Stimulated activated naive CD8-positive, alpha-beta T cell treated with anti-CD3 and anti-CD28 coated beads, Interleukin-15, amount 100 ng/mL, for 72 hours (primary cell): ENCODE measurements around the gene PIGA.

Experiments used
- ATAC-seq: fragments of 150-1000 bp; cut with Tn5 transposase; 2 replicates; pipeline ENCODE4 v1.10.0; 2021; ENCODE audit warnings: mild to moderate bottlenecking, moderate library complexity
- DNase-seq, 2 donors: peaks; one replicate each; pipeline ENCODE4 v3.0.0; 2021 to 2022
- H3K27ac Mint-ChIP-seq, 2 donors: one replicate each; pipeline ENCODE4 v1.8.0; 2022; ENCODE audit warnings: mild to moderate bottlenecking in 2 of 2, mixed read lengths in 2 of 2, moderate library complexity in 2 of 2
- H3K27me3 Mint-ChIP-seq: one replicate; pipeline ENCODE4 v1.8.0; 2022; ENCODE audit warnings: mixed read lengths
- H3K4me1 Mint-ChIP-seq: one replicate; pipeline ENCODE4 v1.8.0; 2022; ENCODE audit warnings: mild to moderate bottlenecking, mixed read lengths
- H3K4me3 Mint-ChIP-seq, 2 donors: one replicate each; pipeline ENCODE4 v1.8.0; 2022; ENCODE audit warnings: mild to moderate bottlenecking in 2 of 2, mixed read lengths in 2 of 2, moderate library complexity in 1 of 2
- H3K9me3 Mint-ChIP-seq, 2 donors: one replicate each; pipeline ENCODE4 v1.8.0; 2022; ENCODE audit warnings: mixed read lengths in 2 of 2

The PIGA gene, protein sequence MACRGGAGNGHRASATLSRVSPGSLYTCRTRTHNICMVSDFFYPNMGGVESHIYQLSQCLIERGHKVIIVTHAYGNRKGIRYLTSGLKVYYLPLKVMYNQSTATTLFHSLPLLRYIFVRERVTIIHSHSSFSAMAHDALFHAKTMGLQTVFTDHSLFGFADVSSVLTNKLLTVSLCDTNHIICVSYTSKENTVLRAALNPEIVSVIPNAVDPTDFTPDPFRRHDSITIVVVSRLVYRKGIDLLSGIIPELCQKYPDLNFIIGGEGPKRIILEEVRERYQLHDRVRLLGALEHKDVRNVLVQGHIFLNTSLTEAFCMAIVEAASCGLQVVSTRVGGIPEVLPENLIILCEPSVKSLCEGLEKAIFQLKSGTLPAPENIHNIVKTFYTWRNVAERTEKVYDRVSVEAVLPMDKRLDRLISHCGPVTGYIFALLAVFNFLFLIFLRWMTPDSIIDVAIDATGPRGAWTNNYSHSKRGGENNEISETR

DNA sequence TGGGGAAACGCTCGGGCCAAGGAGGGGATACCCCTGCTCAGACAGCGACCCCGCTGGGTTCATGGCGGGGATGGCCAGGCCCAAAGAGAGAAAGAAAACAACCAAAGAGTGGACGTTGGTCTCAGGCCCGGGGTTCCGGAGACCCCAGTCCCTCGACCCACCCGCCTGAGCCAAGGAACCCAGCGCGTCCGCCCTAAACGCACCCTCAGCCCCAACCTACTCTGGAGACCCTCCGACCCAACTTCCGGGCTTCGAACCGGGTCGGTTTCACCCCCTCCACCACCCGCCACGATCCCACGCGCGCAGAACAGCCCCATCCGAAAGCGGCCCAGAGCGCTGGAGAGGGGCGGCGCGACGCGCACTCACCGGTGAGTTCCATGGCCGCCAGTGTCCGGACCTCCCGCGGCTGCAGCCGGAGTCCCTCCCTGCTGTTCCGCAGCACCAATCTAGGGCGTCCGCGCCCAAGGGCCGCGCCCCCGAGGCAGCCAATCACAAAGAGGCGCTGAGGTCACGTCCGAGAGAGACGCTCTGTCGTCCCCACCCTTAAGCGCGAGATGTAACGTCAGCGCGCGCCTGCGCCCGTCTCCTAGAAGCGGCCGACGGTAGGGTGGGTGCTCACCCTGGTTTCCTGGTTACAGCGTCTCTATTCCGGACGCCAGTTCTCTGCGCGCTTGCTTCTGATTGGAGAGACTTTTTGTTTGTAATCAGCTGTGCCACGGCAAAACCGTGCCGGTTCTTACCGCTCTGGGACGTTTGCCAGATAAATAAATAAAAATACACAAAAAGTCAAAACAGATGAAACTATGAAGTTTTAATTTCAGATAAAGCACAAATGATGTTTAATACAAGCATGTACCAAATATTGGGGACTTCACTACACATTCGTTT, at the start of gene PIGA:
PIGA (minus strand) TSS at position 389 of the 888 bp plus-strand sequence. CDS start 3,593 bp downstream, outside the sequence.
- Mint-ChIP-seq H3K4me3 (peak within 1 kb of the TSS; percentile 88 to 93), H3K4me1 (peaks cover 6% of the 10 kb centered on the region), H3K27ac (peak within 1 kb of the TSS; percentile 94 to 97), H3K27me3 (peaks cover 7% of the 10 kb centered on the region), H3K9me3 (no peaks in the 10 kb centered on the region)
- ATAC-seq (peak; percentile 98), DNase-seq (peak; percentile 85 to 94)

DNA sequence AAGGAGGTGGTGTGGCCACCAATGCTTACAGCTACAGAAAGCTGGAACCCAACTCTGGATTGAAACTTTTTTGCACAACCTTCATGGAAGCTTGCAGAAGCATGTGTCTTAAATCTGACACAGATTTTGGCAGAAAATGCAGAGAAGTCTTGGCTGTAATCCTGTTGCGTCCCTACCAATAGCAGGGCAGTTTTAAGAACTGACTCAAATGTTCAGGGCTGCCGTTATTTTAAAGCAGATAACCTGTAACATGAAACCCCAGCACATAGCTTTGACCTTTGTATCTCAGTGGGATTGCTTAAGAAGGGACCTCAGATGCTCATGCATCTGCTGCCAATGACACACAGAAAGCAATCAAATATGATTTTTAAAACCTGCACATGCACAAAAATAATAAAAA, 49.0 kb upstream of the PIGA start, which contains the start of gene VEGFD:
VEGFD (minus strand) TSS at position 110 of the 400 bp plus-strand sequence. CDS start 467 bp downstream, outside the sequence.
- Mint-ChIP-seq H3K4me3 (no peak within 1 kb of the TSS), H3K4me1 (no peaks in the 10 kb centered on the region), H3K27ac (no peak within 1 kb of the TSS), H3K9me3 (no peaks in the 10 kb centered on the region), H3K27me3 (peaks cover 16% of the 10 kb centered on the region)
- DNase-seq: no peak
- no peak for ATAC-seq

- no peaks in the 10 kb centered on the region for H3K4me1 Mint-ChIP-seq
- H3K27me3 Mint-ChIP-seq: peaks cover 16% of the 10 kb centered on the region
- H3K9me3 Mint-ChIP-seq: no peaks in the 10 kb centered on the region
- no peak overlapping the region for H3K27ac Mint-ChIP-seq
- H3K4me3 Mint-ChIP-seq: no peak overlapping the region
- DNase-seq: no peak
- no peak for ATAC-seq
Observed at GRCh38 chrX:15382813-15383212, 47.5 kb upstream of the PIGA start.

GRCh38 chrX:15376956-15377355, 41.6 kb upstream of the PIGA start:
- no peaks in the 10 kb centered on the region for H3K9me3 Mint-ChIP-seq
- no peak for DNase-seq
- no peaks in the 10 kb centered on the region for H3K27me3 Mint-ChIP-seq
- H3K27ac Mint-ChIP-seq: no peak overlapping the region
- H3K4me3 Mint-ChIP-seq: no peak overlapping the region
- H3K4me1 Mint-ChIP-seq: no peaks in the 10 kb centered on the region
- no peak for ATAC-seq

DNA sequence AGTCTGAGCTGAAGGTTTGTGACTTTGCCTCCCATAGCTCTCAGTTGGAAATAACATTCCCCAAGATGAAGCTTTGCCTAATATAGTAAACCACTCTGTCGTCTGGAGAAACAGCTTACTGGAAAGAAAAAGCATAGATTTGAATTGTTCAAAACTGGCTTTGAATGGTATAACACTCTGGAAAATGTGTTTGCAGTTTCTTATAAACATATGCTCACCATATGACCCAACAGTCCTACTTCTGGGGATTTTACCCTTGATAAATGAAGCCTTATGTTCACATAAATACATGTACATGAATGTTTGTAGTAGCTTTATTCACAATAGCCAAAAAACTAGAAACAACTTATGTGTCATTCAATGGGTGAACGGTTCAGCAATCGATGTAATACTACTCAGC, 38.7 kb upstream of the PIGA start:
- ATAC-seq: no peak

DNA sequence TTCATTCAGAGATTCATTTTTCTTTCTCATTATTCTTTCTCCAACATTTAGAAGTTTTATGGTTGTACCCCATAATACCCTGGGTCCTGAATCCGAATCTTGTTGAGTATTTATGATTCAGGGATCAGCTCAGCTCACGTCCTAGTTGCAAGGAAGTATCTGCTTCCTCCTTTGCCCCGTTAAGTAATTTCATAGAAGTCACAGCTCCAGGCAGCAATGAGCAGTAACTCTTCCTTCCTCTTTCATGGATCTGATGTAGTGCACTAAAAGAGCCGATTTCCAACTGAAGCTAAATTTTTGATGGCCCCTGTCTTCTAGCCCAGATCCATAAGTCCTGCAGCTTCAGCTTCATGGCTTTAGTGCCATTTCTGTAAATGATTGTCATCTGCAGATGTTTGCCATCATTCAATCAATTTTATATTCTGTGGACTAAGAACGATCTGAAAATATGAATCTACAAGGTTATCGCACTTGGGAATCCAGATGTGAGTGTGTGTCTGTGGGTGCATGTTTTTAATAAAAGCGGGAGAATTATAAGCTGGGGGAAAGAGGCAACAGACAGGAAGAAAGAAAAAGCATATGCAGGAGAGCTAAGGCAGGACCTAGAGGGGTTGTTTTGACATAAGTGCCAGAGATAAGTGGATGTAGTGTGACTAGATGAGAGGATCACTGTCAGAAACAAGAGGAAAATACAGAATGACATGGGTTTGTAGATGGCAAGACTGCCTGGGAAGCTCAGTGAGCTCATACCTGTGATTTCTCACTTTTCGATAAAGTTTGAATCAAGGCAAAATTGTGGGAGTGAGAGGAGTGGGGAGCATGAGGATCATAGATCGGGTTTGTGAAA, 31.4 kb upstream of the PIGA start:
- DNase-seq: no peak
- ATAC-seq: no peak
- no peak overlapping the region for H3K4me3 Mint-ChIP-seq
- H3K27me3 Mint-ChIP-seq: peaks cover 29% of the 10 kb centered on the region
- H3K9me3 Mint-ChIP-seq: no peaks in the 10 kb centered on the region
- peak overlapping the region in 1 of 2 donors; percentile 22 for H3K27ac Mint-ChIP-seq
- H3K4me1 Mint-ChIP-seq: no peaks in the 10 kb centered on the region

More for the DNA sequence above, 38.7 kb upstream of the PIGA start:
- DNase-seq: no peak
- no peak overlapping the region for H3K27ac Mint-ChIP-seq
- H3K4me1 Mint-ChIP-seq: no peaks in the 10 kb centered on the region
- H3K27me3 Mint-ChIP-seq: no peaks in the 10 kb centered on the region
- no peak overlapping the region for H3K4me3 Mint-ChIP-seq
- H3K9me3 Mint-ChIP-seq: no peaks in the 10 kb centered on the region

DNA sequence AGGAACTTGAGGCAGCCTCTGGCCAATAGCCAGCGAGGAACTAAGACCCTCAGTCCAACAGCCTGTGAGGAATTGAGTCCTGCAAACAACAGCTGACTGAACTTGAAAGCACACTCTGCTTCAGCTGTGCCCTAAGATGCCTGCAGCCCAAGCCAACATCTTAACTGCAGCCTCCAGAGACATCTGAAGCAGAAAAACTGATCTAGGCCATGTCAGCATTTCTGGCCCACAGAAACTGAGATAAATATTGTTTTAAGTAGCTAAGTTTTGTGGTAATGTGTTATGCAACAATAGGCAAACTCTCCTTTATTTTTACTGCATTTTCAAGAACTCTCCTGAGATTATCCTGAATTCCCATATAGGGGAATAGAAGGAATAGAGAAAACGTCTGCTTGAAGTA, 24.4 kb upstream of the PIGA start:
- Mint-ChIP-seq H3K4me1 (no peaks in the 10 kb centered on the region), H3K27me3 (peaks cover 8% of the 10 kb centered on the region), H3K4me3 (no peak overlapping the region), H3K27ac (no peak overlapping the region), H3K9me3 (no peaks in the 10 kb centered on the region)
- no peak for ATAC-seq
- DNase-seq: no peak

- no peaks in the 10 kb centered on the region for H3K9me3 Mint-ChIP-seq
- no peak for ATAC-seq
- no peak for DNase-seq
Observed at GRCh38 chrX:15358533-15358932, 23.2 kb upstream of the PIGA start.

GRCh38 chrX:15356444-15356843, 21.1 kb upstream of the PIGA start:
- peaks cover 8% of the 10 kb centered on the region for H3K27me3 Mint-ChIP-seq
- H3K9me3 Mint-ChIP-seq: no peaks in the 10 kb centered on the region
- H3K27ac Mint-ChIP-seq: no peak overlapping the region
- H3K4me3 Mint-ChIP-seq: no peak overlapping the region
- ATAC-seq (no peak), DNase-seq (no peak)
- no peaks in the 10 kb centered on the region for H3K4me1 Mint-ChIP-seq

More at GRCh38 chrX:15358533-15358932, 23.2 kb upstream of the PIGA start:
- peaks cover 8% of the 10 kb centered on the region for H3K27me3 Mint-ChIP-seq
- H3K4me3 Mint-ChIP-seq: no peak overlapping the region
- H3K27ac Mint-ChIP-seq: no peak overlapping the region
- no peaks in the 10 kb centered on the region for H3K4me1 Mint-ChIP-seq

GRCh38 chrX:15350329-15350996, 15.1 kb upstream of the PIGA start:
- no peak for DNase-seq
- no peak for ATAC-seq
- Mint-ChIP-seq H3K27ac (peak overlapping the region in 1 of 2 donors; percentile 70), H3K9me3 (no peaks in the 10 kb centered on the region), H3K27me3 (peaks cover 8% of the 10 kb centered on the region), H3K4me1 (no peaks in the 10 kb centered on the region), H3K4me3 (no peak overlapping the region)

DNA sequence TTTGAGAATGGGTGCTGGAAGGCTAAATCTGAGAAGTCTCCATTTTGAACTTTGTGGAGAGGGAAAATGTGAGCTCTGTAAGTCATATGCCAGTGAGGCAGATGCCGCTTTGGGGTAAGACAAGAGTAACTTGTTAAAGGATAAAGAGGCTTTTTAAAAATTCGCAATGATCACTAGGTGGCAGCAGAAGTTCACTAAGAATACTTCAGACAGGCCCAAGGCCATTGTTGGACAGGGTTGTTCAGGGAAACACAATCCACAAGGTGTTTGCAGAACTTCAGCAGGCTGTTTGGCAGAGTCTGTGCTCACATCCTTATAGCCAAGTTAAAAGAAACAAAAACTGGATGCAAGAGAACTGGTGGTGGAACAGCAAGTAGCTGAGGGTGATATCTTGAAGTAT, 13.7 kb upstream of the PIGA start:
- peak; percentile 1 to 14 for DNase-seq
- no peak overlapping the region for H3K4me3 Mint-ChIP-seq
- H3K4me1 Mint-ChIP-seq: no peaks in the 10 kb centered on the region
- no peak overlapping the region for H3K27ac Mint-ChIP-seq
- ATAC-seq: peak; percentile 52
- no peaks in the 10 kb centered on the region for H3K9me3 Mint-ChIP-seq
- peaks cover 12% of the 10 kb centered on the region for H3K27me3 Mint-ChIP-seq

- no peaks in the 10 kb centered on the region for H3K9me3 Mint-ChIP-seq
- no peak for ATAC-seq
- H3K27ac Mint-ChIP-seq: no peak overlapping the region
- DNase-seq: no peak
- H3K27me3 Mint-ChIP-seq: peaks cover 16% of the 10 kb centered on the region
- no peak overlapping the region for H3K4me3 Mint-ChIP-seq
- no peaks in the 10 kb centered on the region for H3K4me1 Mint-ChIP-seq
Observed at GRCh38 chrX:15345976-15346375, 10.7 kb upstream of the PIGA start.

DNA sequence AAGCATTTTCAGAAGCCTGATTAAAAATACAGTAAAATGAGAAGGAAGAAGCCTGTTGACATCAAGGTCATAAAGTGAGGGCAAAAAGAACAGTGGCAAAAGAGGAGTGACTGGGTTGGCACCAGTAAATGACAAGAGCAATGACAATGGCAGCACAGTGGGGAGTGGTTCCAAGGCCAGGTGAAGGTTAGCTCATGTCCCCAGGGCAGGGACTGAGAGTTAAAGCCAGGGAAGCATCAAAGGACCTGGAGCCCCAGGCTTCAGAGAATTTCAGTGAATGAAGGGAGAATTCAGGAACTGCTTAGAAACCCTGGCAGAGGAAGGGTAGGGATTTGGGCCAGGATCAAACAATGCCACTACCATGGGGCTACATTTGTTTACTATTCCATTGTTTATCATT, 8.8 kb upstream of the PIGA start:
- Mint-ChIP-seq H3K27ac (no peak overlapping the region), H3K9me3 (no peaks in the 10 kb centered on the region), H3K4me1 (no peaks in the 10 kb centered on the region), H3K27me3 (peaks cover 16% of the 10 kb centered on the region), H3K4me3 (no peak overlapping the region)
- ATAC-seq (no peak), DNase-seq (no peak)

DNA sequence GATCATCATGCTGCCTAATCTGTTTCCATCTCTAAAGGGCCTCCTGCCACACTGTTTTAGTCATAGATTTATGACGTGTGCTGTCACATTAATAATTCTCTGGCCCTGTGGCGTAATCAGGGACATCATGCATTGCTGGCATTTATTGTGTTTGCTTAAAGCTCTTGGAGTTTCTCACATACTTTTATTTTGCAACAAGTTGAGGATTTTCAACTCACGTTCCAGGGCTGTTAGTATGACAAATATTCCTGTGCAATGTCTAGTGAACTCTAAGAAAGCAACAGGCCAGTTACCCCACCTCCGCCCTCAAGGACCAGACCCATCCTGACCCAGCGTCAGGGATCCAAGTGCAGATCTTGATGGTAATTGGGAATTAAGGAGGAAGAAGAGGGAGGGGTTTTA, 7.8 kb upstream of the PIGA start:
- Mint-ChIP-seq H3K9me3 (no peaks in the 10 kb centered on the region), H3K27ac (no peak overlapping the region), H3K4me1 (no peaks in the 10 kb centered on the region), H3K27me3 (peaks cover 13% of the 10 kb centered on the region), H3K4me3 (no peak overlapping the region)
- no peak for ATAC-seq
- no peak for DNase-seq

- ATAC-seq: no peak
- H3K4me3 Mint-ChIP-seq: no peak overlapping the region
- H3K27me3 Mint-ChIP-seq: peaks cover 15% of the 10 kb centered on the region
- H3K27ac Mint-ChIP-seq: no peak overlapping the region
- H3K9me3 Mint-ChIP-seq: no peaks in the 10 kb centered on the region
- no peak for DNase-seq
- H3K4me1 Mint-ChIP-seq: peaks cover 6% of the 10 kb centered on the region
Observed at GRCh38 chrX:15340867-15341266, 5.5 kb upstream of the PIGA start.
